Glomerular endothelial cell (primary cell): ENCODE data around the gene MYO1E. TPM values are rescaled to one million over a fixed set of nuclear protein-coding genes. Genes with fewer than 3 reads are reported as not detected.

Experiments used
- DNase-seq: peaks from one replicate; pipeline ENCODE4 v3.0.0-alpha.2; 2011; ENCODE audit warnings: low read depth, low spot score; ENCODE audit errors: extremely low read depth
- total RNA-seq: library from RNA; depleted of rRNA; stranded (reverse); fragments of >200 nt; gene quantifications from 2 replicates; pipeline ENCODE4 v1.2.3, GENCODE V29; 2015

The MYO1E gene
- total RNA-seq, 1 donor from 2014 or later = 137 TPM

DNA sequence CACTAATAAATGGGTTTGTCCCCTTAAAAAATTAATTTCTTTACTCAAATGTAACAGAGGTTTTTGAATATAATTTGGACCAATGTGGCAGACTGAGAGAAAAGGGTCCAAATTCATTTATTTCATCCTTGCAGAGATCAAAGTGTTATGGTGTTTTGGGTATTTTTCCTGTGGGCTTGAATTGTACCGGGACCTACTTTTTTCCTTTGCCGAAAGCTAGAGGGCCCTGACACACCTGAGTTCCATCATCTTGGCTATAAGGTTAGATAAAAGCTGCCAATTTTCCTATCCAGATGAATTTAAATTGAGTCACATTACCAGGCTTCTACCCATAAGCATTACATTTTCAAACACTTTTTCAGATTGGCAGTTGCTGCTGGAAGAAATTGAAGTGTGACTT is 266.8 kb downstream of the MYO1E start:
- no peak for DNase-seq

DNA sequence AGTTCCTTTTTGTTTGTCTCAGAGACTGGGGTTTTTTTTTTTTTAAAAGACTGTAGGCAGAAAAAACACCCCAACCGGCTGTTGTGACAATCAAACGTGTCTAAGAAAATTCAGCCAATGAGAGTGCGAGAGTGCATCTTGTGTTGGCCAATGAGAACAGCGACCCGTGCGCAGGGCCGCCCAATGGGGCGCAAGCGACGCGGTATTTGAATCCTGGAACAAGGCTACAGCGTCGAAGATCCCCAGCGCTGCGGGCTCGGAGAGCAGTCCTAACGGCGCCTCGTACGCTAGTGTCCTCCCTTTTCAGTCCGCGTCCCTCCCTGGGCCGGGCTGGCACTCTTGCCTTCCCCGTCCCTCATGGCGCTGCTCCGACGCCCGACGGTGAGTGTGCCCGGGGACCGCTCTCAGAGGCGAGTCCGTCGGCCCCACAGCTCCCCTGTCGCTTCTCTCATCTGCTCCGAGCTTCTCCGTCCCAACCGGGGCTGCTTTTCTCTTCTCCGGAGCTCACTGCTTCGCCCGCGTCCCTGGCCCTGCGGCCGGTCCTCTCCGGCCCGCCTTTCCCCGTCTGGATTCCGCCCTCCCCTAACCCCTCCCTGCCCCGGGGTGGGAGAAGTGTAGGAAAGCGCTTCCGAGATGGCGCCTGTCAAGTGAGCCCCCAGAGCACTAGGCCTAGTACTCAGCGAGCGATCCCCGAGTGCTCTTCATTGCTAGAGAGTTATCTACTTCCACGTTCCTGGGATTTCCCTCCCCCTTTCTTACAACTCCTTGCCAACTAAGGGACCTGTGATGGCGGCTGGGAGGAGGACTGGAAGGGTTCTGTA is 267.5 kb downstream of the MYO1E start, which contains the start of gene CCNB2:
Gene CCNB2 (plus strand): TSS at position 235 of the 821 bp plus-strand sequence. CDS start 123 bp downstream, at position 358.
- peak; percentile 81 for DNase-seq

DNA sequence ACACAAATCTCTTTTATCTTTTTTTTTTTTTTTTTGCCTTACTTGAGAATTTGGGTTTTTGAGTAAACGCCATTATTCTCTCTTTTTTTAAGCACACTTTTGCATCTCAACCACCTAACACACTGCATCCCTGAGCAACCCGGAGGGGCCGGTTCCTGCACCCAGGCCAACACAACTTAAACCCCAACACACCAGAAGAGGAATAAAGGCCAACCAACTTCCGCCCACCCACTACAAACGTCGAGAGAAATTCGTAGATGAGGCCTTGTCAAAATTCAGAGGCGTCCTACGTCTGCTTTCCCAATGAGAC is 268.1 kb downstream of the MYO1E start:
- no peak for DNase-seq

DNA sequence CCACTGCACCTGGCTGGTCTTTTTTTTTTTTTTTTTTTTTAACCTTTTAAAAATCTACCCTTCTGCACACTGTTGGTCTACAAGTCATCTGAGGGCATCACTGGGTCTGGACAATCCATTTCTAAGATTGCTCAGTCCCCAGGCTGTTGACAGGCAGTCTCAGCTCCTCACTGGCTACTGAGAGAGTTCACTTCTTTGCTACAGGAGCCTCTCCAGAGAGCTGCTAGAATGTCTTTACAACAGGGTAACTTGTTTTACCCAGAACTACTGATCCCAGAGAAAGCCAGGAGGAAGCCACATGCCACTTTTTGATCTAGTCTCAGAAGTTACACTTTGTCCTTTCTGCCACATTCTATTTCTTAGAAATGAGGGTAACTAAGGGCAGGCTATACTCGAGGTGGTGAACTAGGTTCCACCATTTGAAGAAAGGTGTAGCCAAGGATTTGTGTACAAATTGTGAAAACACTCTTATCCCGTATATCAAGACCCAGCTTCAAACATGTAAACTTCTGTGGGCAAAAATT is 273.4 kb downstream of the MYO1E start:
- DNase-seq = no peak

DNA sequence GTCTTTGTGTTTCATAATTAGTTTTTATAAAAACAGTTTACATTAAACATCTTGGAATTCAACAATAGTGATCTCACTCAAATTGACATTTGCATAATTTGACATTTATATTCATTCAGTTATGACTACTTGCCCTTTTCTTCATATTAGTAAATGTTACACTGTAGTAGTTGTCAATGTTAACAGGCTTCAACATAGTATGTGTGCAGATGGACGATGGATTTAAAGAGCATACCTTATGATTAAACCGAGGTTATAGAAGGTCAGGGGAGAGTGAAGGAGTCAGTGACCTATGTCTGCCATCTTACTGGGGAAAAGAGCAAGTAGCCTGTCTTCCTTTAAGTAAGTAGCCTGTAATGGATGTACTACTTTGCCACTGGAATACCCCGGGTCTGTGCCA is 276.2 kb downstream of the MYO1E start:
- DNase-seq = no peak

DNA sequence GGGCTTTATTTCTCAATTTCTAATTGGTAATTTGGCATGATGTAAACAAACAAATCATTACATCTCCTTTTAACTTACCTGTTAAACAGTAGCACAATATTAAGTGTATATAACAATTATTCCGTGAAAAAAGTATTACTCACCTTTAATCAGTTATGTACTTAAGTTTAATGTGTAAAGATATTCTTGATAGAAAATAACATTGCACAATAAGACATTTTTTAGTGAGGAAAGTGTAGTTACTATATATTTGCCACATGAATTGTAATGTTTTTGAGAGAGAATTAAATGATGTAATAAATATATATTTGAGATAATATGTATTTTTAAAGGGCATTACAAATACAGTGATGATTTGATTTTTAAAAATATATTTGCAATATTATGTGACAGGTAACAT is 278.6 kb downstream of the MYO1E start:
- DNase-seq = no peak

DNA sequence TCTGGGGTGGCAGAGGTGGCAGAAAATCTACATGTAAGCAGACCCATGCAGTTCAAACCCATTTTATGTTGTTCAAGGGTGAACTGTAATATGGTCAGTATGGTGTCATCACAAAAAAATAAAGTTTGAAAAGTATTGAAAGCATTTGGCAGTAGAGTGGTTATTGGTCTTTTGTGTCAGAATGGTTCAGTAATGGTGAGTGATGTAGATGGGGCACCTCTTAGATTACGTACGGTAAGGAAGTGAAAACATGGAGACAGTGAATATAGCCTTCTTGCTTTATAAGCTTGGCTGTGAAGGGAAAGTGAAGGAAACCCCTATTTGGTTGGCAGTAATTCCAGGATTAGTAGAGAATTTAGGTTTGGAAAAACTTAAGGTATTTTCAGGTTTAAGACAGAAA is 284.9 kb downstream of the MYO1E start:
- no peak for DNase-seq

Other genes starting within 250 kb of the MYO1E start
- gene LDHAL6B, start 166.0 kb downstream of the MYO1E start, total RNA-seq = not detected in 2 replicates
- 0.41 TPM in 1 of 2 replicates, not detected in the other for gene FAM81A, start 65.3 kb upstream of the MYO1E start, total RNA-seq
- 5.5 TPM in 1 of 2 replicates, not detected in the other for gene GCNT3, start 238.9 kb upstream of the MYO1E start, total RNA-seq